NCI-H2196 (cell line): ENCODE results near the gene ODF2L.
A peak's percentile ranks its signal among the peaks of the same experiment; 100 is the strongest.
"Not testable (repeated sequence)": the region's sequence is repeated elsewhere in the genome, so short reads cannot be mapped to it uniquely, and the experiment has no call there.

Experiments used
- DNase-seq: peaks from one replicate; lab custom pipeline; 2025; ENCODE audit not compliant: unreplicated experiment; lab: John Stamatoyannopoulos, UW

The ODF2L gene

GRCh38 chr1:86387916-86388627 lies 8.1 kb downstream of the ODF2L start:
- DNase-seq: no peak

DNA sequence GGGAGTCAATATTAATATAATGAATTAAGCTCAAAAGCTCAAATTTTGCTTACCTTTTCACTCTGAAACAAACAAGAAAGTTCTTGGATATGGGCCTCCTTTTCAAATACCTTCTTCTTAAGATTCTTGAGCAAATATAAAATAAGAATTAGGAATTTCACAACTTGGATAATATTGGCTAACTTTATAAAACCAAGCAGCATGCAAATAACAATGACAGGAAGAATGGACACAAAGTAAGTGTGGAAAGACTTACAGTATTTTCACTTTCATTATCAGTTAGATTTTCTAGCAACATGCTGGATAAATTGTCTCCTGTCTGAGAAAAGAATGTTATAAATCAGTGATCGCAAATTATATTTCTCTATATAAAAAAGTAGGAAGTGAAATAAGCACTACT lies 13.2 kb downstream of the ODF2L start:
- DNase-seq: no peak

GRCh38 chr1:86381223-86381622 lies 14.9 kb downstream of the ODF2L start:
- DNase-seq: no peak

- peak; percentile 40 for DNase-seq
These were observed 15.8 kb downstream of the ODF2L start for GRCh38 chr1:86380257-86380861.

DNA sequence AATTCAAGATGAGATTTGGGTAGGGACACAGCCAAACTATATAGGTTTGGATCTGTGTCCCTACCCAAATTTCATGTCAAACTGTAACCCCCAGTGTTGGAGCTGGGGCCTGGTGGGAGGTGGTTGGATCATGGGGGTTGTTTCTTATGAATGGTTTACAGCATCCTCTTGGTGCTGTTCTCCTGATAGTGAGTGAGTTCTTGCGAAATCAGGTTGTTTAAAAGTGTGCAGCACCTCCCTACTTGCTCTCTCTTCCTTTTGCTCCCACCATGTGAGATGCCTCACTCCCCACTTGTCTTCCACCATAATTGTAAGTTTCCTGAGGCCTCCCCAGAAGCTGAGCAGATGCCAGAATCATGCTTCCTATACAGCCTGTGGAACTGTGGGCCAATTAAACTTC lies 17.3 kb downstream of the ODF2L start:
- DNase-seq: no peak

GRCh38 chr1:86377341-86377740 lies 18.8 kb downstream of the ODF2L start:
- DNase-seq: no peak

GRCh38 chr1:86375688-86376087 lies 20.4 kb downstream of the ODF2L start:
- no peak for DNase-seq

DNA sequence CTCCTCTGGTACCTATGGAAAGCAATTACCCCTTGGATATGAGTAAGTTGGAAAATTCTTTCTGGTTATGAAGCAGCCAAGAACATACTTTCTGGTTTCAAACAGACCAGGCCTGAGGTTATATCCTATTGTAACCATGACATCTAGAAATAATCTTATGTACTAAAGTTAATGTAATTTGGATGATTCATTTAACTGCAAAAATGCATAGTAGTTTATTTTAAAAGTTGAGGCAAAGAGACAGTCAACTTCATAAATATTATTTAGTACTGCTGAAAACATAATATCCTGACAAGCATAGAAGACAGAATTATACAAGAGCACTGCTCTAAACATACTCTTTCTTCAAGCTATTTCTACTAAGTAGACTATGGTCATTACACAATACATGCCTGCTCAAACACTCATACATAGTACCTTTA lies 25.5 kb downstream of the ODF2L start:
- no peak for DNase-seq

DNA sequence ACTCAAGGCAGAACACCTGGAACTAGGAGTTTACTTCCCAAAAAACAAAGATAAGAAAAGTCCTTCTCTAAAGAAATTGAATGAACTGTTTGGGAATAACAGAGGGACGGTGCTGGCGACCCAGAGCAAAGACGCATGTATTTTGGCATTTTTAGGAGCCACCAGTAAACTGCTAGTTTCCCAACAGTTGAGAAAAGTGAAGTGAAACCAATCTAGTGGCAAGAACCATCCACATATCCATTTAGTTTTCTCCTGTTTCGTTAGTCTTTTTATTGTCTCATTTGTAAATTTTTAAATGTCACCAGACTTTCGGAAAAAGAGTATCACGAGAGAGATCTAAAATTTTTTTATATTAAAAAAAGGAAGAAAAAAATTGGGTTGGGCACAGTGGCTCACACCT lies 30.2 kb downstream of the ODF2L start:
- no peak for DNase-seq

DNA sequence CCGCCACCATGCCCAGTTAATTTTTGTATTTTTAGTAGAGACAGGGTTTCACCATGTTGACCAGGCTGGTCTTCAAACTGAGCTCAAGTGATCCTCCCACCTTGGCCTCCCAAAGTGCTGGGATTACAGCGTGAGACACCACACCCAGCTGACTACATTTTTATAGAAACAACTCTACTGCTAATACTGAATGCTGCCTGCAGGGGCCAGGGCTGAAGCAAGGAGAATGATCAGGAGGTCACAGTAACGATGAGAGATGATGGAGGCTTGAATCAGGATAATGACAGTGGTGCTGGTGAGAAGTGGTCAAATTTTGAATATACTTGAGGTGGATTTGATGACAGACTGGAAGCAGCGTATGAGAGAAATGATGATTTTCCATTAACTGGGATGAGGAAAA lies 33.3 kb downstream of the ODF2L start:
- DNase-seq: no peak

GRCh38 chr1:86357796-86358195 lies 38.3 kb downstream of the ODF2L start:
- no peak for DNase-seq

GRCh38 chr1:86356247-86356646 lies 39.9 kb downstream of the ODF2L start:
- DNase-seq: no peak

- DNase-seq: no peak
These were observed 44.0 kb downstream of the ODF2L start for GRCh38 chr1:86352086-86352485.

DNA sequence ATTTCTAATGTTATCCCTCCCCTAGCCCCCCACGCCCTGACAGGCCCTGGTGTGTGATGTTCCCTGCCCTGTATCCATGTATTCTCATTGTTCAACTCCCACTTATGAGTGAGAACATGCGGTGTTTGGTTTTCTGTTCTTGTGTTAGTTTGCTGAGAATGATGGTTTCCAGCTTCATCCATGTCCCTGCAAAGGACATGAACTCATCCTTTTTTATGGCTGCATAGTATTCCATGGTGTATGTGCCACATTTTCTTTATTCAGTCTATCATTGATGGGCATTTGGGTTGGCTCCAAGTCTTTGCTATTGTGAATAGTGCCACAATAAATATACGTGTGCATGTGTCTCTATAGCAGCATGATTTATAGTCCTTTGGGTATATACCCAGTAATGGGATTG lies 45.9 kb downstream of the ODF2L start:
- not testable (repeated sequence) for DNase-seq

- no peak for DNase-seq
These were observed 49.7 kb downstream of the ODF2L start for GRCh38 chr1:86346388-86346787.

GRCh38 chr1:86345042-86345441 lies 51.1 kb downstream of the ODF2L start:
- no peak for DNase-seq

DNA sequence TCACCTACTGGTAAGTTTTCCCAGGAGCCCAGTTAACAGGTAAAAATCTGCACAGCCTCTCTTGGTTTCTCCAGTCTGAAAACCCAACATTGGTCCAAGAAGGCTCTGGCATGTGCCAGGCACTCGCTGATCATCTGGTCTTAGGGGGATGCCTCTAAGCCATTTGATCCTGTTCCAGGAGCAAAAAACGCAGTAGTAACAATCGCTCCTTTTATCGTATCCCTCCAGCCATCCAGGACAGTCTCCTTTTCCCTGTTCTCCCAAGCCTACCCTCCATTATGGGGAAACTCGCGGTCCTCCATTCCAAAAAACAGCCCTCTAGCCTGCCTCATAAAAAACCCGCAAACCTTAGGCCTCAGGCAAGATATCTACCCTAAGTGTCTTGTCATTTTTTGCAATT lies 56.2 kb downstream of the ODF2L start:
- no peak for DNase-seq

DNA sequence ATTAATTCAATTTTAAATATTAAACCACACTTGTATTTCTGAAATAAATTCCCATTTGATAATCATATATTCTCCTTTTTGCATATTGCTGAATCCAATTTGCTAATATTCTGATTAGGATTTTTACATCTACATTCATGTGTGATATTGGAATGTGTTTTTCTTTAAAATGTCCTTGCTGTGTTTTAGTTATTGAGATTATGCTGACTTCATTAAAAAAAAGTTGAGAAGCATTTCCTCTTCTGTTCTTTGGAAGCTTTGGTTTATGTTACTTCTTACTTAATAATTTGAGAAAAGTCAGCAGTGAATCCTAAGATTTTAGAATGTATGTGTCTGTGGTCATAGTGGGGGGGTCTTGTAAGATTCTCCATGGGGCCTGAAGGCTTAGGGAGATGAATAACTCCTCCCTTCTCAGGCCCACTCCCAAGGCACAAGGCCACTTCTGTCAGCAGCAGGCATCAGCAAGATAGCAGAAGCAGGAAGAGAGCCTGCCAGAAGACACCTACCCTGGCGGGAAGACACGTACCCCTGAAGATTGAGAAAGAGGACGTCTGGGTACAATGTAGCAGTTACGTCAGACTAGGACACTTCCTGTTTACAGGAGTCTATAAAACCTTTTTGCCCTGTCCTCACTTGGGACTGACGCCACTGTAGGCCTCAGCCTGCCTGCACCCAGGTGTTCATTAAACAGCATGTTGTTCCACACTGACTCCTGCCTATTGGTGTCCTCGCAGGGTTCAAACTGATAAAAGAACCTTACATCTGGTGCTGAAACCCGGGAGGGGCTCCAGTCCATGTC lies 56.9 kb downstream of the ODF2L start:
- no peak for DNase-seq

DNA sequence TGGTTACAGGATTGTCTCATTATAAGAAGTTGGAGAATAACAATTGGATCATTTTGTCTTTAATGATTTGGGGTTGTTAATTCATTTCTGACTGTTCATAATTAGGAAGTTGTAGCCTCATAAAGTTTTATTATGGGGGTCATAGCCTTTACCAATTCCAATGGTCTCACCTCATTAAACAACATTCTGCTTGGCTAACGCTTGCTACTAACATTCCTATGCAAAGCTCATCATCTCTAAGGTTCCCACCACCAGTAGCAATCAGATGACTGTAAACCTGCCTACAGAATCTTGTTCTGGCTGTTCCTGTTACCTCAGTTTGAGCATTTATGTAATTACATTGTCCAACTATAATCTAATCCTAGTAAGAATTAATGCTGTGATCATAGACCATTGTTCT lies 60.2 kb downstream of the ODF2L start:
- no peak for DNase-seq

GRCh38 chr1:86325264-86325663 lies 70.9 kb downstream of the ODF2L start:
- DNase-seq: no peak

GRCh38 chr1:86324130-86324822 lies 71.8 kb downstream of the ODF2L start:
- DNase-seq: no peak

DNA sequence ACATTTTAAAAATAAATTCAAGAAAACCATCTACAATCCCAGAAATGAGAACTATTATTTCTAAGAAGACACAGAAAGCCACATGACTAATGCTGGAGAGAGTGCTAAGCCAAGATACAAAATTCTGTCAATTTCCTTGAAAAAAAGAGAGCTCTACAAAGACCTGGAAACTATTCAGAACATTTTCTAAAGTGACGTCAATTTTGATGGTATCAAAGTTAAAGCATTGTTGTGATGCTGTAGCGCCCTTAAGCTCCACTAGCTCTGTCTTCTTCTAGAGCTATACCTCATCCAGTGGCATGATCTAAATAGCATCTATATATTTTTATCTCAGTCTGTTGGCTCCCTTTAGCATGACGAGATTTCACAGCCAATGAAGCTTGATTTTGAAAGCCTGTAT lies 73.9 kb downstream of the ODF2L start:
- DNase-seq: no peak
